B cell (primary cell): Measurements from ENCODE around the gene MCTP1.

ENCODE experiments used
- EZH2 ChIP-seq: IDR thresholded peaks from 2 replicates; pipeline ENCODE4 v1.6.1; 2012; ENCODE audit warnings: borderline replicate concordance, low read depth, mild to moderate bottlenecking, moderate library complexity, low read length; ENCODE audit not compliant: insufficient read depth, poor library complexity, severe bottlenecking
- TF ChIP-seq, protein P1 (sequence below): fragments of 200-600 bp; IDR thresholded peaks from one replicate; pipeline ENCODE4 v1.8.0; 2022; ENCODE audit warnings: antibody characterized with exemption, mild to moderate bottlenecking

DNA sequence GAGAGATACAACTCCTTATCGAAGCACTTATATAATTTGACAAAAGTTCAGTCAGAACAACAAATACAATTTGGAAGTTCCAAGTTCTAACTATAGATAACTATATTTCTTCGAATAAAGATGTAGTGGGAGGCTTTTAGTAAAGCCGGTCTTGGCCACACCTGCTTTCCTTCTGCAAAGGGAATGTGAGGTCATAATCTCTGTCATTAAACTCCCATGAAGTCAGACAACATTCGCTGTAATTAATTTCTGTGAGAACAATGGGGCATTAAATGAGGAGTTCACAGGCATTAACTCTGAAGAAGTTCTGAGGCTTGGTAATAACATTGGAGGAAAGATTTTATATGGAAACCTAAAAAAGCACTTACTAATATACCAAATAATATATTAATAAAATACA, 67.5 kb downstream of the MCTP1 start:
- TF ChIP-seq, protein P1, sequence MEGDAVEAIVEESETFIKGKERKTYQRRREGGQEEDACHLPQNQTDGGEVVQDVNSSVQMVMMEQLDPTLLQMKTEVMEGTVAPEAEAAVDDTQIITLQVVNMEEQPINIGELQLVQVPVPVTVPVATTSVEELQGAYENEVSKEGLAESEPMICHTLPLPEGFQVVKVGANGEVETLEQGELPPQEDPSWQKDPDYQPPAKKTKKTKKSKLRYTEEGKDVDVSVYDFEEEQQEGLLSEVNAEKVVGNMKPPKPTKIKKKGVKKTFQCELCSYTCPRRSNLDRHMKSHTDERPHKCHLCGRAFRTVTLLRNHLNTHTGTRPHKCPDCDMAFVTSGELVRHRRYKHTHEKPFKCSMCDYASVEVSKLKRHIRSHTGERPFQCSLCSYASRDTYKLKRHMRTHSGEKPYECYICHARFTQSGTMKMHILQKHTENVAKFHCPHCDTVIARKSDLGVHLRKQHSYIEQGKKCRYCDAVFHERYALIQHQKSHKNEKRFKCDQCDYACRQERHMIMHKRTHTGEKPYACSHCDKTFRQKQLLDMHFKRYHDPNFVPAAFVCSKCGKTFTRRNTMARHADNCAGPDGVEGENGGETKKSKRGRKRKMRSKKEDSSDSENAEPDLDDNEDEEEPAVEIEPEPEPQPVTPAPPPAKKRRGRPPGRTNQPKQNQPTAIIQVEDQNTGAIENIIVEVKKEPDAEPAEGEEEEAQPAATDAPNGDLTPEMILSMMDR: no peak
- no peak for TF ChIP-seq EZH2
